Spleen (tissue), 11 donors: ENCODE results near the gene WDR20. TPM values are rescaled to one million over a fixed set of nuclear protein-coding genes. Genes with fewer than 3 reads are reported as not detected.
"Not testable (repeated sequence)": the region's sequence is repeated elsewhere in the genome, so short reads cannot be mapped to it uniquely, and the experiment has no call there.

Experiments used
- DNase-seq: peaks from one replicate; pipeline ENCODE4 v3.0.0-alpha.2; 2020
- H3K27ac ChIP-seq, 8 donors: fragments of 200-600 bp; sonication (generic) in 7 of 8; 1 replicate in 4 of 8; 2 replicates in 4 of 8; pipeline versions ENCODE4 v1.5.0 to v1.8.0; 2016 to 2021; ENCODE audit warnings: inconsistent platforms in 4 of 8, mild to moderate bottlenecking in 4 of 8, moderate library complexity in 1 of 8
- H3K27me3 ChIP-seq, 7 donors: fragments of 200-600 bp; sonication (generic) in 6 of 7; replicated peaks in 1 of 7; 1 replicate in 4 of 7; 2 replicates in 3 of 7; pipeline versions ENCODE4 v1.5.0 to v1.8.0; 2016 to 2021; ENCODE audit warnings: inconsistent platforms in 3 of 7, mild to moderate bottlenecking in 1 of 7
- H3K36me3 ChIP-seq, 6 donors: fragments of 200-600 bp; sonication (generic) in 5 of 6; 1 replicate in 4 of 6; 2 replicates in 2 of 6; pipeline versions ENCODE4 v1.5.0 to v1.8.0; 2016 to 2021; ENCODE audit warnings: inconsistent platforms in 2 of 6
- H3K4me1 ChIP-seq, 6 donors: fragments of 200-600 bp; sonication (generic) in 5 of 6; 1 replicate in 3 of 6; 2 replicates in 3 of 6; pipeline versions ENCODE4 v1.5.0 to v1.8.0; 2016 to 2021; ENCODE audit warnings: inconsistent platforms in 3 of 6
- H3K4me3 ChIP-seq, 8 donors: fragments of 200-600 bp; sonication (generic) in 7 of 8; 1 replicate in 4 of 8; 2 replicates in 4 of 8; pipeline versions ENCODE4 v1.5.0 to v1.8.0; 2016 to 2021; ENCODE audit warnings: inconsistent platforms in 4 of 8, mild to moderate bottlenecking in 4 of 8, moderate library complexity in 2 of 8
- H3K9me3 ChIP-seq, 8 donors: fragments of 200-600 bp; sonication (generic) in 7 of 8; 1 replicate in 4 of 8; 2 replicates in 4 of 8; pipeline versions ENCODE4 v1.5.0 to v1.8.0; 2016 to 2021; ENCODE audit warnings: inconsistent platforms in 4 of 8
- POLR2A ChIP-seq, 3 donors: fragments of 450-650 bp; IDR thresholded peaks; one replicate each; pipeline ENCODE4 v1.5.1; 2017; ENCODE audit warnings: antibody characterized with exemption in 3 of 3, mild to moderate bottlenecking in 1 of 3
- POLR2AphosphoS5 ChIP-seq, 3 donors: sonication (generic); formaldehyde crosslinking; IDR thresholded peaks; one replicate each; pipeline ENCODE4 v1.5.1; 2017; ENCODE audit warnings: antibody characterized with exemption in 3 of 3
- WGBS, 5 donors: extraction: QIAGEN DNeasy Blood & Tissue Kit in 3 of 5; methylation state at CpG; one replicate each; pipeline versions ENCODE4 v1.1.5 to v1.1.7; 2013 to 2018; 5-methylcytosine and 5-hydroxymethylcytosine counted together
- intact Hi-C: fragments of 100-400 bp; cut with DNase I; formaldehyde crosslinking; loops from one replicate; pipeline ENCODE4 v1.15.0; 2023; ENCODE audit warnings: low total_unique reads
- polyA plus RNA-seq, 3 donors: library from polyadenylated mRNA; stranded (reverse); fragments of 200-250 nt; gene quantifications; one replicate each; pipeline ENCODE4 v1.2.1, GENCODE V29; 2013
- total RNA-seq, 7 donors: library from RNA; depleted of rRNA in 3 of 7; stranded (reverse); fragments of >200 nt in 3 of 7; fragmentation: NEBNext Ultra II Directional in 4 of 7; extraction: Animal tissue kit (Norgen Biotek cat#: 25700) in 4 of 7; gene quantifications; one replicate each; pipeline versions ENCODE4 v1.1.0 to v1.2.1, GENCODE V29; 2016 to 2021
- TF ChIP-seq, protein P1 (sequence below), 11 experiments: fragments of 200-600 bp in 7 of 11; fragments of 450-650 bp in 4 of 11; sonication (generic) in 4 of 11; IDR thresholded peaks in 8 of 11; conservative IDR thresholded peaks in 3 of 11; 1 replicate in 7 of 11; 2 replicates in 4 of 11; pipeline versions ENCODE4 v1.4.0 to v1.8.0; 2016 to 2021; ENCODE audit warnings: antibody characterized with exemption in 11 of 11, inconsistent platforms in 4 of 11, mild to moderate bottlenecking in 1 of 11
- donor health status: healthy with polysubstance abuse.
- donor health status: DM: no; HTN: no; CAD: no; lungs with moderate emphysema.
- donor health status: DM: no; HTN: no; CAD: no.
- donor health status: Bipolar disorder and iron deficiency.
- donor health status: healthy.
- donor health status: DM: no; HTN: no; CAD: no.
- donor health status: DM: yes; HTN: yes; CAD: no.

WDR20 gene
- total and polyA plus RNA-seq, 10 donors = 8.7 to 40.8 (median 28.2) TPM

DNA sequence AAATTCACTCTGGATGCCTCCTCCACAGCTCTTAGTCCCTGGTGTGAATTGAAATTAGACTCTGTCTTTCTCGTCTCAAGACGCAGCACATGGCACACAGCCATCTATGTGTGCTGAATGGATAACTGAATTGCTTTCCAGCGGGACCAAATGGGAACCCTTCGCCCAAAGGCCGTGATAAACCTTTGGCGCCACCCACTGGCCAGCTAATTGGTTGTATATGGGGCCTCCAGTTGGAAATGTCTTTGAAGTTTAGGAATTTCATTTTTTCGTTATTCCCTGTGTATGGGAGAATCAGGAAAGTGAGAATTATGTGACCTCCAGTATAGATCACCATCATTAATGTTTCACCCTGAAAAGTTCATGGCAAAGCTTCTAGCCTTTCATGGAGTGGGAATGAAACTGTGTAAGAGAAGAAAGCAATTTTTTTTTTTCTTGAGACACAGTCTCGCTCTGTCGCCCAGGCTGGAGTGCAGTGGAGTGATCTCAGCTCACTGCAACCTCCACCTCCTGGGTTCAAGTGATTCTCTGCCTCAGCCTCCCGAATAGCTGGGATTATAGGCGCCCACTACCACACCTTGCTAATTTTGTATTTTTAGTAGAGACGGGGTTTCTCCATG is 43.0 kb upstream of the WDR20 start:
- DNase-seq = peak; percentile 90
- Histone ChIP-seq H3K4me1 (peaks cover 0 to 8% (median 6%) of the 10 kb centered on the region in 6 donors), H3K27ac (no peak overlapping the region), H3K36me3 (no peaks in the 10 kb centered on the region), H3K9me3 (no peaks in the 10 kb centered on the region), H3K4me3 (no peak overlapping the region), H3K27me3 (no peaks in the 10 kb centered on the region)
- WGBS, 5 donors = 36 to 50% (median 38%) methylated on average over 9 to 12 of the region's 12 CpGs
- intact Hi-C loops = loop anchor here (10.0 kb wide), 1 partner anchor 218 kb away; the partner anchor contains the start of gene ZNF839
- TF ChIP-seq, protein P1, sequence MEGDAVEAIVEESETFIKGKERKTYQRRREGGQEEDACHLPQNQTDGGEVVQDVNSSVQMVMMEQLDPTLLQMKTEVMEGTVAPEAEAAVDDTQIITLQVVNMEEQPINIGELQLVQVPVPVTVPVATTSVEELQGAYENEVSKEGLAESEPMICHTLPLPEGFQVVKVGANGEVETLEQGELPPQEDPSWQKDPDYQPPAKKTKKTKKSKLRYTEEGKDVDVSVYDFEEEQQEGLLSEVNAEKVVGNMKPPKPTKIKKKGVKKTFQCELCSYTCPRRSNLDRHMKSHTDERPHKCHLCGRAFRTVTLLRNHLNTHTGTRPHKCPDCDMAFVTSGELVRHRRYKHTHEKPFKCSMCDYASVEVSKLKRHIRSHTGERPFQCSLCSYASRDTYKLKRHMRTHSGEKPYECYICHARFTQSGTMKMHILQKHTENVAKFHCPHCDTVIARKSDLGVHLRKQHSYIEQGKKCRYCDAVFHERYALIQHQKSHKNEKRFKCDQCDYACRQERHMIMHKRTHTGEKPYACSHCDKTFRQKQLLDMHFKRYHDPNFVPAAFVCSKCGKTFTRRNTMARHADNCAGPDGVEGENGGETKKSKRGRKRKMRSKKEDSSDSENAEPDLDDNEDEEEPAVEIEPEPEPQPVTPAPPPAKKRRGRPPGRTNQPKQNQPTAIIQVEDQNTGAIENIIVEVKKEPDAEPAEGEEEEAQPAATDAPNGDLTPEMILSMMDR (IDR thresholded peaks at IDR 0.05 in 8 of 11, conservative IDR thresholded peaks at IDR 0.05 in 3 of 11) = peak; percentile 57 to 84 (median 80)
- TF ChIP-seq POLR2A (IDR thresholded peaks at IDR 0.05) (no peak), POLR2AphosphoS5 (IDR thresholded peaks at IDR 0.05) (peak in 1 of 3 donors; percentile 32)

DNA sequence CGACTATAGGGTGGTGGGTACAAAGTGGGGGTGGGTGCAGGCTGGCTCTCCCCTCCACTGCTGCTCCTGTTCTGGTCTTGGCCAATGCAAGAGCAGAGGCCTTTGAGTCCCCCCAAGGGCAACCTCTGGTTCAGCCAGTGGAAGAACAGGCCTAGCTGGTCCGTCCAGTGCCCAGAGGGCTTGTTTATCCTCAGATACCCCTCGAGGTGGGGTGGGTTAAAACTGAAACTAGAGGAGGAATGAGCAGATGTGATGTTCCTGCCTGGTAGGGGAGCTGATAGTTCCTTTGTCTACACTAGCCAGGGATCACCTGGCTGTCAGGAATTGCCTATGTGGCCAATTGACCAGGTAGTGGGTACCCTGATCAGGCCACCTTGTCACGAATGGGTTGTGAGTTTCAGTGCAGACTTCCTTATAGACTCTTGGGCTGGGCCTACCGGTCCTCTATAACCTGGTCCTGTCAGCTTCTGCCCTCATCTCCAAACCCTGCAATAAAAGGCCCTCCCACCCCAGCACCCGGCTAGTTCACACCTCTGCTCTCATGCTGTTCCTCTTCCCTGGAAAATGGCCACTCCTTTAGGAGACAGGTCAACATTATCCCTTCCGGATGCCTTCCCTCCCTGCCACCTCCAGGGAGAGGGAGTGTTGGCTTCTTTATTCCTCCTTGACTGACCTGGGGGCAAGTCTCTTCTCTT is 42.1 kb upstream of the WDR20 start:
- H3K36me3 ChIP-seq = no peaks in the 10 kb centered on the region
- H3K9me3 ChIP-seq = no peaks in the 10 kb centered on the region
- intact Hi-C loops = loop anchor here (10.0 kb wide), 1 partner anchor 217 kb away; the partner anchor contains the start of gene ZNF839
- H3K27me3 ChIP-seq = no peaks in the 10 kb centered on the region
- DNase-seq = peak; percentile 42
- no peak overlapping the region for H3K27ac ChIP-seq
- no peak overlapping the region for H3K4me3 ChIP-seq
- H3K4me1 ChIP-seq = peaks cover 0 to 8% (median 6%) of the 10 kb centered on the region in 6 donors
- TF ChIP-seq POLR2AphosphoS5 (IDR thresholded peaks at IDR 0.05) = no peak
- no peak for TF ChIP-seq POLR2A (IDR thresholded peaks at IDR 0.05)
- WGBS, 5 donors = 54 to 80% (median 77%) methylated on average over 7 of the region's 7 CpGs

DNA sequence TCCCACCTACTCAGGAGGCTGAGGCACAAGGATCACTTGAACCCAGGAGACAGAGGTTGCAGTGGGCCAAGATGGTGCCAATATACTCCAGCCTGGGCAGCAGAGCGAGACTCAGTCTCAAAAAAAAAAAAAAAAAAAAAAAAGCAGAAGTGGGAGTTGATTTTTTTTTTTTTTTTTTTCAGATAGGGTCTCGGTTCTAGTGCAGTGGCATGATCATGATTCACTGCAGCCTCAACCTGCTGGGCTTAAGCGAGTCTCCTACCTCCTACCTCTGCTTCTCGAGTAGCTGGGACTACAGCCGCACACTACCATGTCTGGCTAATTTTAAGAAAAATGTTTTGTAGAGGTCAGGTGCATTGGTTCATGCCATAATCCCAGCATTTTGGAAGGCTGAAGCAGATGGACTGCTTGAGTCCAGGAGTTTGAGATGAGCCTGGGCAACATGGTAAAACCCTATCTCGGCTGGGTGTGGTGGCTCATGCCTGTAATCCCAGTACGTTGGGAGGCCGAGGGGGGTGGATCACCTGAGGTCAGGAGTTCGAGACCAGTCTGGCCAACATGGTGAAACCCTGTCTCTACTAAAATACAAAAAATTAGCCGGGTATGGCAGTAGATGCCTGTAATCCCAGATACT is 36.5 kb upstream of the WDR20 start:
- H3K27me3 ChIP-seq = no peaks in the 10 kb centered on the region
- no peaks in the 10 kb centered on the region for H3K36me3 ChIP-seq
- H3K9me3 ChIP-seq = no peaks in the 10 kb centered on the region
- no peak for DNase-seq
- intact Hi-C loops = no loop called here
- no peak overlapping the region for H3K4me3 ChIP-seq
- TF ChIP-seq POLR2AphosphoS5 (IDR thresholded peaks at IDR 0.05) = no peak
- TF ChIP-seq, protein P1 (IDR thresholded peaks at IDR 0.05 in 8 of 11, conservative IDR thresholded peaks at IDR 0.05 in 3 of 11) = no peak
- TF ChIP-seq POLR2A (IDR thresholded peaks at IDR 0.05) = no peak
- WGBS, 5 donors = 73 to 79% (median 78%) methylated on average over 10 of the region's 10 CpGs
- no peak overlapping the region for H3K27ac ChIP-seq
- H3K4me1 ChIP-seq = peaks cover 0 to 19% (median 8%) of the 10 kb centered on the region in 6 donors

DNA sequence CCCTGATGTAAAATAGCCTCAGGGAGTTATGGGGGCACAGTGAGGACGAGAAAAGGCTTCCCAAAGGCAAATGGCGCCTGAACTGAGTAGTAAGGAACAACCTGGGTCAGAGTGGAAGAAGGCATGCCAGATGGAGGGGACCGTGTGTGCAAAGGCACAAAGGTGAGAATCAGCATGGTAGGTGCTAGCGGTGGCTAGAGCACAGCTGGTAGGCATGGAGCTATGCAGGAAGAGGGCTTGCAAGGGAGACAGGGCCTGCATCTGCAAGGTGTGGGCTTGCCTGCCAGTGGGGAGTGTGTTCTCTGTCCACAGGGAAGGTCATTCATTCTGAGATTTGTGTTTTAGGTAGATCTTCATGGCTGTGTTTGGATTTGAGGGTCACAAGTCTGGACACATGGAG is 34.3 kb upstream of the WDR20 start:
- DNase-seq = peak; percentile 23
- Histone ChIP-seq H3K36me3 (no peaks in the 10 kb centered on the region), H3K4me1 (peaks cover 0 to 19% (median 8%) of the 10 kb centered on the region in 6 donors), H3K27ac (no peak overlapping the region), H3K27me3 (no peaks in the 10 kb centered on the region), H3K4me3 (no peak overlapping the region), H3K9me3 (peaks cover 0 to 7% (median 0%) of the 10 kb centered on the region in 8 donors)
- TF ChIP-seq POLR2AphosphoS5 (IDR thresholded peaks at IDR 0.05) = no peak
- TF ChIP-seq, protein P1 (IDR thresholded peaks at IDR 0.05 in 8 of 11, conservative IDR thresholded peaks at IDR 0.05 in 3 of 11) = no peak
- TF ChIP-seq POLR2A (IDR thresholded peaks at IDR 0.05) = no peak
- intact Hi-C loops = no loop called here
- WGBS, 5 donors = 84 to 94% (median 85%) methylated on average over 4 of the region's 4 CpGs

DNA sequence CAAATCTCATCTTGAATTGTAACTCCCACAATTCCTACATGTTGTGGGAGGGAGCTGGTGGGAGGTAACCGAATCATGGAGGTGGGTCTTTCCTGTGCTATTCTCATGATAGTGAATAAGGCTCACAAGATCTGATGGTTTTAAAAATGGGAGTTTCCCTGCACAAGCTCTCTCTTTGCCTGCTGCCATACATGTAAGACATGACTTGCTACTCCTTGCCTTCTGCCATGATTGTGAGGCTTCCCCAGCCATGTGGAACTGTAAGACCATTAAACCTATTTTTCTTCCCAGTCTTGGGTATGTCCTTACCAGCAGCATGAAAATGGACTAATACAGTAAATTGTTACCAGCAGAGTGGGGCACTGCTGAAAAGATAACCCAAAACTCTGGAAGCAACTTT is 30.4 kb upstream of the WDR20 start:
- 85 to 100% (median 96%) methylated on average over 1 of the region's 1 CpG for WGBS, 5 donors
- H3K27me3 ChIP-seq, H3K4me3 ChIP-seq, intact Hi-C loops, DNase-seq, H3K27ac ChIP-seq, H3K36me3 ChIP-seq: not testable (repeated sequence)
- Histone ChIP-seq H3K4me1 (peaks cover 0 to 13% (median 5%) of the 10 kb centered on the region in 6 donors), H3K9me3 (peaks cover 0 to 18% (median 7%) of the 10 kb centered on the region in 8 donors)
